Activated T-cell treated with anti-CD3 and anti-CD28 coated beads, Interleukin-2, amount 50 U/mL, for 48 hours (primary cell): ENCODE measurements around the gene SELPLG.
A peak's percentile ranks its signal among the peaks of the same experiment; 100 is the strongest.
"Not testable (repeated sequence)": the region's sequence is repeated elsewhere in the genome, so short reads cannot be mapped to it uniquely, and the experiment has no call there.

ENCODE experiments used
- DNase-seq, 2 experiments: peaks; one replicate each; pipeline ENCODE4 v3.0.0-alpha.2; 2020

SELPLG gene

GRCh38 chr12:108638141-108638827 lies 4.6 kb upstream of the SELPLG start:
- DNase-seq: no peak

- no peak for DNase-seq
Observed at GRCh38 chr12:108637222-108637971, 3.7 kb upstream of the SELPLG start.

- DNase-seq: no peak
Observed at GRCh38 chr12:108635997-108636808, 2.5 kb upstream of the SELPLG start.

DNA sequence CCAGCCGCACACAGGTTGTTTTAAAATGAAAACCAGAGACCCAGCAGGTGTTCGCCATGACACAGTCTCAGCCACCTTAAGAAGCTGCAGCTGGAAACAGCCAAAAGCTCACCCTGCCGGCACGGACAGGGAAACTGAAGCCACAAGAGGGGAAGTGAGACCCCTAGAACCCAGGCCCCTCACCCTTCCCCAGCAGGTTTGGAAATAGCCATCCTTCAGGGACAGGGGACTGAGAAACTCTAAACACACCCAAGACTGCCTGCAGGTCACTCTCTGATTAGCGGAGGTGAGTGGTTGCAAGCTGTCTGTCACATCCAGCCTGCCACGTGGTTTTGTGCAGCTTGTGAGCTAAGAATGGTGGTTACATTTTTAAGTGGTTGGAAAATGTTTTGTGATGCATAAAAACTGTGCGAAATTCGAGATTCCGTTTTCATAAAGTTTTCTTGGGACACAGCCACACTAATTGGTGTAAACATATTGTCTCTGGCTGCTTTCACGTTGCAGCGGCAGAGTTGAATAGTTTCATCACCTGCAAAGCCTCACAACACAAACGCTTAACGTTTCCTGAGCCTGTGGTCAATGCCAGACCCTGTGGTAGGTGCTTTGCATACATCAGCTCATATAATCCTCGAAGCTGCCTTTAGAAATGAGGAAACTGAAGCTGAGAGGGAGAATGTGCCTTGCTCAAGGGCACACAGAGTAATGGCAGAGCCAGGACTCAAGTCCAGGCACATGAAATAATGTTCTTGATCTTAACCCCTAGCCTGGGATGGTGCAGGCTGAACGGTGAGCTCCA lies 1.7 kb upstream of the SELPLG start:
- peak; percentile 65 to 68 for DNase-seq

- peak; percentile 77 to 78 for DNase-seq
Observed at GRCh38 chr12:108634341-108634751, 652 bp upstream of the SELPLG start.

- peak; percentile 40 to 43 for DNase-seq
Observed at GRCh38 chr12:108633081-108633533, 587 bp downstream of the SELPLG start.

GRCh38 chr12:108631261-108631660 lies 2.4 kb downstream of the SELPLG start:
- not testable (repeated sequence) for DNase-seq

- DNase-seq: peak; percentile 54
Observed at GRCh38 chr12:108630481-108631207, 3.0 kb downstream of the SELPLG start.

DNA sequence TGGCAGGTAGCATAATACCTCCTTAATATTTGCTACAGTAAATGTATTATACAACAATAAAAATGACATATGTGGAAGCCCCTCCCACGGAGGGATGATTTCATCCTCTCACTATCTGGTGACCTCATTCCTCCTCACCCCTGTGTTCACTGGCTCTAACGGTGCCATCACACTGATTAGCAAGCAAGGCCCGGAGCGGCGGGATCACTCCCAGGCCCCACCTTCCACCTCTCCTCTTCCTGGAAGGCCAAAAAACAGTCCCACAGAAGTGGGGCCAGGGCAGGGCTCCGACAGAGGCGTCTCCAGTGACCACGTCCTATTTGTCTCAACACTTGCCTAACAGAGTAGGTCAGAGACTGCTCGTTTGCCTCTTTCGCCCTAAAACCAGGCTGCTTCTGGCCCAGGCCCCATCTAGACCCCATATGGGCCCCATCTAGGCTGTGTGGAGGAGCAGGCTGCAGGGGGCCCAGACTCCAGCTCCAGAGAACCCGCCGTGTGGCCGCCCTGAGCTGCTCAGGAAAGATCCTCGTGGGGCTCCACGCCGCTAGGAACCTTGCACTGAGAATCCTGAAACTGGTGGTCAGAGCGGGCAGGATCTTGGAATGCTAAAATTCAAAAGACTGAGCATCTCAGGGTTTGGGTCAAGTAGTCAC lies 3.7 kb downstream of the SELPLG start:
- DNase-seq: peak; percentile 78 to 80

DNA sequence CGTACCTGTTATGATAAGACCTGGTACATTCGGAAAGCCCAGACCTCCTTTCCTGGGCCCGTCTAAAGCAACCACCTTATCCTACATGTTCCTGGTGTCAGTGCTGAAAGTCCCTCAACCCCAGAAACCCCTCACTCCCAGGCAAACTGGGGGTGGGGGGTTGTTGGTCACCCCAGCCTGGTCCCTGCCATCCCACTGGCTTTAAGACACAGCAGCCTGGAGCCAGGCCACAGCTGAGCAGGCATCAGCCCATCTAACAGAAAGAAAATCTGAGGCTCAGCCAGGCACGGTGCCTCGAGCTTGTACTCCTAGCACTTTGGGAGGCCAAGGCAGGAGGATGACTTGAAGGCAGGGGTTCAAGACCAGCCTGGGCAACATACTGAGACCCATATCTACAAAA lies 4.5 kb downstream of the SELPLG start:
- DNase-seq: peak; percentile 50 to 56

DNA sequence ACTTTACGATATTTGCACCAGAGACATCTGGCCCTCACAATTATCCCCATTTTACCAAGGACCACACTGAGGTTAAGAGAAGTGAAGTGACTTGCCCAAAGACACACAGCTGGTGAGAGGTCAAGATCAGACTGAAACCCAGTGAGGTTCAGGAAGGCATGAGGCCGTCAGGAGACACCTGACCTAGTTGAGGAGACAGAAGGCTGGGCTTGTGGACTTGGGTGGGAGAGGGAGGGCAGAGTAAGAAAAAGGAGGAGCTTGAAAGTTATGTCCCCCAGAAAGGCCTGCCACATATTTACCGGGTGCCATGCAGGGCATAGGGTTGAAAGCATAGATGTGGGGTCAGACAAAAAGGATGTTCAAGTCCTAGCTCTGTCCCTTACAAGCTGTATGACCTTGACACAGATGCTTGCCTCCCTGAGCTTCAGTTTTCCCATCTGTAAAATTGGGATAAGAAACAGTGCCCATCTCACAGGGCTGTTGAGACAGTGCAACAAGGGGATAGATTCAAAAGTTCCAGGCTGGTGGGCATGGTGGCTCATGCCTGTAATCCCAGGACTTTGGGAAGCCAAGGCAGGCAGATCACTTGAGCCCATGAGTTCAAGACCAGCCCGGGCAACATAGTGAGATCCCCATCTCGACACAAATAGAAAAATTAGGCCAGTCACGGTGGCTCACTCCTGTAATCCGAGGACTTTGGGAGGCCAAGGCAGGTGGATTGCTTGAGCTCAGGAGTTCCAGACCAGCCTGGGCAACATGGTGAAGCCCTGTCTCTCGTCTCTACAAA lies 6.4 kb downstream of the SELPLG start:
- no peak for DNase-seq

DNA sequence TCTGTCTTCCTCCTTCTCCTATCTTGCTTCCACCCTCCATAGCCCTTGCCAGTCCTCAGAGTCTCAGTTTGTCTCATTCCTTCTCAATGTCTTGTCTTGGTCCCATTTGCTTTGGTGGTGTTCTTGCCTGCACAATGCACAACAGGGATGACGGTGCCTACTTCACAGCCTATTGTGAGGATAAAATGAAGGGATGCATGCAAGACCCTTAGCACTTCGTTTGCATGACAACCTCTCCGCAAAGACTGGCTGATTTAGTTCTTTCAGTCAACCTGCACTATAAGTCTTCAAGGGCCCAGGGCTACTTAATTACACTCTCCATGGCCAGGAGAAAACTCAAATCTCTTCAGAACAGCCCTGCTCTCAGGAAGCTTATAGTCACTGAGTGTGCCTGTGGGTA lies 8.5 kb downstream of the SELPLG start:
- DNase-seq: no peak

- DNase-seq: no peak
Observed at GRCh38 chr12:108623577-108623976, 10.1 kb downstream of the SELPLG start.

- no peak for DNase-seq
Observed at GRCh38 chr12:108622921-108623514, 10.7 kb downstream of the SELPLG start.

GRCh38 chr12:108622421-108622820 lies 11.3 kb downstream of the SELPLG start:
- no peak for DNase-seq

DNA sequence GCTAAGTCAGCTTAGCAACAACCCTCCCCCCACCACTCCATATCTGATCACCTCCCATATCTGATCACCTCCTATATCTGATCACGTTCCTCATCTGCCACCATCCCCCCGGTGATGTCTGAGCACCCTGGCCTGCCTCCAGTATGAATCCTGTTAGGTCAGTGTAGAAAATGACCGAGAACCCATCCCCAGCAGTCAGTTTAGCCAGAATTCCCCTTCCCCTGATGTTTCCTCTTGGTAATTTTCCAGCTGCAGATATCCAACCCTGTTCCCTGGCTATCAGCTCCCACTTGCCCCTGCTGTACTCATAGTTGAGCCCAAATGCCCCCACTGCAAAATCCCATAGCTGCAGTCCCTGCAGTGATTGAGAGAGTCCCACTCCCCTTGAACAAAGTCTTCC lies 12.5 kb downstream of the SELPLG start:
- no peak for DNase-seq

GRCh38 chr12:108620236-108620879 lies 13.3 kb downstream of the SELPLG start:
- DNase-seq: no peak

GRCh38 chr12:108619369-108620160 lies 14.1 kb downstream of the SELPLG start:
- no peak for DNase-seq

- not testable (repeated sequence) for DNase-seq
Observed at GRCh38 chr12:108618953-108619274, 14.8 kb downstream of the SELPLG start.
